Peyer's patch (tissue), 4 donors: Measurements from ENCODE around the gene BPGM. TPM values are rescaled to one million over a fixed set of nuclear protein-coding genes. Genes with fewer than 3 reads are reported as not detected.
"Not testable (repeated sequence)": the region's sequence is repeated elsewhere in the genome, so short reads cannot be mapped to it uniquely, and the experiment has no call there.

Source experiments
- DNase-seq, 3 donors: peaks; one replicate each; pipeline ENCODE4 v3.0.0-alpha.2; 2017 to 2019
- H3K27ac ChIP-seq, 4 donors: fragments of 200-600 bp; sonication (generic); one replicate each; pipeline ENCODE4 v1.5.1; 2016 to 2019
- H3K27me3 ChIP-seq, 2 donors: fragments of 200-600 bp; sonication (generic); one replicate each; pipeline ENCODE4 v1.5.1; 2019
- H3K36me3 ChIP-seq, 3 donors: fragments of 200-600 bp; sonication (generic); one replicate each; pipeline ENCODE4 v1.5.1; 2016 to 2019
- H3K4me1 ChIP-seq, 4 donors: fragments of 200-600 bp; sonication (generic); one replicate each; pipeline ENCODE4 v1.5.1; 2016 to 2019
- H3K4me3 ChIP-seq, 4 donors: fragments of 200-600 bp; sonication (generic); 1 replicate in 3 of 4; 2 replicates in 1 of 4; pipeline ENCODE4 v1.5.1; 2016 to 2019; ENCODE audit warnings: mild to moderate bottlenecking in 1 of 4
- H3K9me3 ChIP-seq, 4 donors: fragments of 200-600 bp; sonication (generic); one replicate each; pipeline ENCODE4 v1.5.1; 2016 to 2019; ENCODE audit warnings: mild to moderate bottlenecking in 1 of 4
- POLR2A ChIP-seq, 2 donors: fragments of 450-650 bp; IDR thresholded peaks; one replicate each; pipeline ENCODE4 v1.5.1; 2017; ENCODE audit warnings: antibody characterized with exemption in 2 of 2, mild to moderate bottlenecking in 2 of 2, moderate library complexity in 2 of 2
- total RNA-seq, 4 donors: library from RNA; depleted of rRNA; stranded (reverse); fragments of >200 nt; gene quantifications; one replicate each; pipeline ENCODE4 v1.1.0, GENCODE V29; 2016
- TF ChIP-seq, protein P1 (sequence below), 6 experiments: fragments of 450-650 bp in 4 of 6; fragments of 200-600 bp in 2 of 6; sonication (generic) in 1 of 6; IDR thresholded peaks; one replicate each; pipeline ENCODE4 v1.5.1; 2017 to 2019; ENCODE audit warnings: antibody characterized with exemption in 6 of 6, mild to moderate bottlenecking in 3 of 6, moderate library complexity in 1 of 6

BPGM gene
- total RNA-seq, 4 donors from 2014 or later, result 5.3 to 9.2 (median 6.6) TPM

DNA sequence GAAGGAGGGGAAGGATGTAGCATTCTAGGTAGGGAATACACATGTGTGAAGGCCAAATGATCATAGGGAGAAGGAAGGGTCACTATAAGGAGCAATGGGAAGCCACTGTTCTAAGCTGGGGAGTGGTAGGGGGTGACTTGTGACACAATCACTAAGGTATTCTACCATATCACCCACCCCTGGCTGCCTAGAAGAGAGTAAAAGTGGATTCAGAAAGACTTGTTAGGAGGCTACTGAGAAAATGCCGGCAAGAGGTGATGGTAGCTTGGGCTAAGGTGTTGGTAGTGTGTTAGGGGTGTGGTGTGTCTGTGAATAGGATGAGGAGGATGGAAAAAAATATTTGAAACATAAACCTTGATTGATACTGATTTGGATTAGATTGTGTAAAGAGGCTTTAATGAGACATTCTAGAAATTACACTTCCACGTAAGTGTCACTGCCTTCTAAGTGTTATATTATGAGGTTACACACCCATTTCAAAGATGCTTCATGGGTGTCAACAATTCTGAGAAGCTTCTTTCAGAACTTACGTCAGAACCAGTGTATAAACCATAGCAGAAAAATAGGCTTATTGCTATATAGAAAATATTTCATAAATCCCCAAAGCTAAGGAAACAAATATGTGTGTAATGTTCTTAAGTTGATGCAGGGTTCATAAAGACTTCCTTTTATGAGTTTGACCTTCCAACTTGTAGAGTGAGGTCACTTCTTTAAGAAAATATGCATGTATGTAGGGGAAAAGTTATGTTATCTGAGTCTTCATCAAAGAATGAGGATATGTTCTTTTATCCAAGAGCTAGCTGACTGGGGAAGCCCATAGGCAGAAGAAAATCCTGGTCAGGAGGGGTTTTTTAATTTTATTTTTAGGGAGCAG lies 5.6 kb upstream of the BPGM start:
- Histone ChIP-seq H3K27ac (no peak overlapping the region), H3K4me3 (no peak overlapping the region), H3K9me3 (no peaks in the 10 kb centered on the region), H3K4me1 (peaks cover 0 to 8% (median 2%) of the 10 kb centered on the region in 4 donors), H3K27me3 (no peaks in the 10 kb centered on the region), H3K36me3 (no peaks in the 10 kb centered on the region)
- no peak for TF ChIP-seq POLR2A (IDR thresholded peaks at IDR 0.05)
- TF ChIP-seq, protein P1, sequence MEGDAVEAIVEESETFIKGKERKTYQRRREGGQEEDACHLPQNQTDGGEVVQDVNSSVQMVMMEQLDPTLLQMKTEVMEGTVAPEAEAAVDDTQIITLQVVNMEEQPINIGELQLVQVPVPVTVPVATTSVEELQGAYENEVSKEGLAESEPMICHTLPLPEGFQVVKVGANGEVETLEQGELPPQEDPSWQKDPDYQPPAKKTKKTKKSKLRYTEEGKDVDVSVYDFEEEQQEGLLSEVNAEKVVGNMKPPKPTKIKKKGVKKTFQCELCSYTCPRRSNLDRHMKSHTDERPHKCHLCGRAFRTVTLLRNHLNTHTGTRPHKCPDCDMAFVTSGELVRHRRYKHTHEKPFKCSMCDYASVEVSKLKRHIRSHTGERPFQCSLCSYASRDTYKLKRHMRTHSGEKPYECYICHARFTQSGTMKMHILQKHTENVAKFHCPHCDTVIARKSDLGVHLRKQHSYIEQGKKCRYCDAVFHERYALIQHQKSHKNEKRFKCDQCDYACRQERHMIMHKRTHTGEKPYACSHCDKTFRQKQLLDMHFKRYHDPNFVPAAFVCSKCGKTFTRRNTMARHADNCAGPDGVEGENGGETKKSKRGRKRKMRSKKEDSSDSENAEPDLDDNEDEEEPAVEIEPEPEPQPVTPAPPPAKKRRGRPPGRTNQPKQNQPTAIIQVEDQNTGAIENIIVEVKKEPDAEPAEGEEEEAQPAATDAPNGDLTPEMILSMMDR (IDR thresholded peaks at IDR 0.05), result no peak
- no peak for DNase-seq

DNA sequence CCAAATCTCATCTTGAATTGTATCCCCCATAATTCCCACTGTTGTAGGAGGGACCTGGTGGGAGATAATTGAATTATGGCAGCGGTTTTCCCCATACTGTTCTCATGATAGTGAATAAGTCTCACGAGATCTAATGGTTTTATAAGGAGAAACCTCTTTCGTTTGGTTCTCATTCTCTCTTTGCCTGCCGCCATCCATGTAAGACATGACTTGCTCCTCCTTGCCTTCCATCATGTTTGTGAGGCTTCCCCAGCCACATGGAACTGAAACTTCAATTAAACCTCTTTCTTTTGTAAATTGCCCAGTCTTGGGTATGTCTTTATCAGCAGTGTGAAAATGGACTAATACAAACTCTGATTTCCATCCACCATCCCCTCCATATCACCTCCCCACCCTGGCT lies 4.7 kb upstream of the BPGM start:
- not testable (repeated sequence) for H3K27ac ChIP-seq, H3K4me1 ChIP-seq, H3K36me3 ChIP-seq, DNase-seq, H3K4me3 ChIP-seq, H3K27me3 ChIP-seq, H3K9me3 ChIP-seq

DNA sequence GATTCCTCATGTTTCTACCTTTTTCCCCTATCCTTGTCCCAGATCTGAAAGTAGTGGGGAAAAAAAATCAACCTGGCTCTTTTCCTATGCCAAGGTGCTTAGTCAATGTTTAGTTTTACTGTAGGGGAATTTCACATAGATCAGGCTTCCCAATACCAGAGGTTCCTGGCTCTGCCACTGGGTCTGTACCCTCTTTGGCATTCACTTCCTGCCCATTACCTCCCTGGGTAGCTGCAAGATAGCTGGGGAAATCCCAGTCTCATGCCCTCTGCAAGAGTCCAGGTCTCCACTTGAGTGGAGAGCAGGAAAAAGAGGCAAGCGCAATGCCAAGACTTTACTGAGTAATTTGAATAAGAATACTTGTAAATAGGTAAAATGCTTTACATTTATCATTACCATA lies 3.5 kb upstream of the BPGM start:
- no peak overlapping the region for H3K27ac ChIP-seq
- no peak for TF ChIP-seq POLR2A (IDR thresholded peaks at IDR 0.05)
- TF ChIP-seq, protein P1 (IDR thresholded peaks at IDR 0.05), result no peak
- H3K27me3 ChIP-seq, result no peaks in the 10 kb centered on the region

DNA sequence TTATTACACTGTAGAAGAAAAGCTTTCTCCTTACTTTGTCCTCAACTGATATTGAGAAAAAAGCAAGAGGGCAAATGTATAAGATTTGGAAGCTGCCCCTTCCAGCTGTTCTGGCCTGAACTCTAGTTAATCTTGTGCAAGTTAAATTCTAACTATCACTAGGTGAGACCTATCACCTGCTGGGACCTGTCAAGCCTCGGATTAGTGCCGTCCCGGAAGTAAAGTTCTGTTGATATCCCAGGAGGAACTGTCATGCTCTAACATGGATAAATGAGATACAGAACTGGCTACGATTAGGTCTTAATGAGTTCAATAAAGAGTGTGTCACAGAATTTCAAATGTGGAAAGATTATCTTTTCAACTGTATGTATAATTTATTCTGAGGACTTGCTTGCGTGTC lies 1.2 kb upstream of the BPGM start:
- Histone ChIP-seq H3K9me3 (no peaks in the 10 kb centered on the region), H3K27ac (peak overlapping the region; percentile 69 to 85 (median 80)), H3K4me1 (peaks cover 0 to 14% (median 2%) of the 10 kb centered on the region in 4 donors), H3K4me3 (peak overlapping the region; percentile 55 to 77 (median 63)), H3K36me3 (no peaks in the 10 kb centered on the region), H3K27me3 (no peaks in the 10 kb centered on the region)
- no peak for DNase-seq
- TF ChIP-seq POLR2A (IDR thresholded peaks at IDR 0.05), result no peak
- TF ChIP-seq, protein P1 (IDR thresholded peaks at IDR 0.05), result no peak

More for the DNA sequence above, 3.5 kb upstream of the BPGM start:
- no peaks in the 10 kb centered on the region for H3K36me3 ChIP-seq
- H3K9me3 ChIP-seq, result no peaks in the 10 kb centered on the region
- peaks cover 0 to 14% (median 2%) of the 10 kb centered on the region in 4 donors for H3K4me1 ChIP-seq
- no peak overlapping the region for H3K4me3 ChIP-seq
- DNase-seq, result no peak

DNA sequence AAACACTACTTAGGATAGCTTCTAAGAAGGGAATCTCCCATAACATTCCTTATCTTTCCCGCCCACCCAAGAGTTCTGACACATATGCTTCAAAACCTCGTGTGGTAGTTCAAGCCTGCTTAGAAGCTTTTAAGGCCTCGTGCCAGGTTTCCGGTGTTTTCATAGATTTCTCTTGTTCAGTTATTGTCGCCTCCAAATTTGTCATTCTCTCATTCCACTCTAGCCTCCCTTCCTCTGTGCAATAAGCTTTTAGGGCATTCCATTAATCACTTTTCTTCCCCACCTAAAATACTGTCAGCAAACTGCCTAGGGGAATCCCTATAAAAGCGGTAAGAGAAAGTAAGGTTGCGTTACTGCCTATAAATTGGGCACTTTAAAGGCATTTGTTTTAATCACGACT lies 718 bp upstream of the BPGM start:
- Histone ChIP-seq H3K4me1 (peaks cover 0 to 14% (median 2%) of the 10 kb centered on the region in 4 donors), H3K4me3 (peak overlapping the region; percentile 55 to 77 (median 63)), H3K27me3 (no peaks in the 10 kb centered on the region), H3K27ac (peak overlapping the region; percentile 69 to 85 (median 80)), H3K36me3 (no peaks in the 10 kb centered on the region), H3K9me3 (no peaks in the 10 kb centered on the region)
- DNase-seq, result no peak
- TF ChIP-seq POLR2A (IDR thresholded peaks at IDR 0.05), result no peak
- TF ChIP-seq, protein P1 (IDR thresholded peaks at IDR 0.05), result no peak

DNA sequence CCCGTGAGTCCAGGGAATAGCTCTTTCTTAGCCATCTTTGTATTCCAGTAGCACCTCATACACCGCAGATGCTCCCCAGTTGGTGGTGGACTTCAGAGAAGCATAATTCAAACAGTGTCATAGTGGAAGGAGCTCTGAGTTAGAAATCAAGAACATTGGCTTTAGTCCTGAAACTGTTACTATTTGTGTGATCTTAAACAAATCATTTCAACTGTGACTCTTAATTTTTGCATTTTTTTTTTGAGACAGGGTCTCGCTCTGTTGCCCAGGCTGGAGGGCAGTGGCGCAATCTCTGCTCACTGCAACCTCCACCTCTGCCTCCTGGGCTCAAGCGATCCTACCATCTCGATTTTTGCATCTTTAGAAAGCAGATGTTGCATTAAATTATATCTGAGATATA lies 1.8 kb downstream of the BPGM start:
- DNase-seq, result no peak
- TF ChIP-seq, protein P1 (IDR thresholded peaks at IDR 0.05), result no peak
- TF ChIP-seq POLR2A (IDR thresholded peaks at IDR 0.05), result no peak
- Histone ChIP-seq H3K27ac (no peak overlapping the region), H3K4me3 (no peak overlapping the region), H3K36me3 (no peaks in the 10 kb centered on the region), H3K9me3 (no peaks in the 10 kb centered on the region), H3K27me3 (no peaks in the 10 kb centered on the region), H3K4me1 (peaks cover 0 to 14% (median 2%) of the 10 kb centered on the region in 4 donors)
